ENCODE measurements around the gene MVB12B.

Gene MVB12B

GRCh38 chr9:126498331-126498730 lies 171.7 kb downstream of the MVB12B start:
- Mint-ChIP-seq H3K4me3 (no peak overlapping the region), H3K9me3 (no peaks in the 10 kb centered on the region), H3K27ac (no peak overlapping the region), H3K27me3 (peaks cover 21% of the 10 kb centered on the region), H3K4me1 (peaks cover 32% of the 10 kb centered on the region)
- ATAC-seq (no peak), DNase-seq (no peak)

- H3K27ac Mint-ChIP-seq = no peak overlapping the region
- DNase-seq (peak; percentile 40 to 57), ATAC-seq (peak; percentile 64)
- peak overlapping the region in 1 of 2 donors; percentile 73 for H3K4me3 Mint-ChIP-seq
- no peaks in the 10 kb centered on the region for H3K9me3 Mint-ChIP-seq
- H3K27me3 Mint-ChIP-seq = peaks cover 21% of the 10 kb centered on the region
- peaks cover 32% of the 10 kb centered on the region for H3K4me1 Mint-ChIP-seq
Observed at GRCh38 chr9:126499005-126499910, 172.6 kb downstream of the MVB12B start.

GRCh38 chr9:126499911-126500599 lies 173.4 kb downstream of the MVB12B start:
- H3K4me1 Mint-ChIP-seq = peaks cover 32% of the 10 kb centered on the region
- H3K4me3 Mint-ChIP-seq = peak overlapping the region; percentile 31 to 77
- H3K9me3 Mint-ChIP-seq = no peaks in the 10 kb centered on the region
- peak; percentile 5 for ATAC-seq
- H3K27ac Mint-ChIP-seq = no peak overlapping the region
- no peak for DNase-seq
- H3K27me3 Mint-ChIP-seq = peaks cover 21% of the 10 kb centered on the region

DNA sequence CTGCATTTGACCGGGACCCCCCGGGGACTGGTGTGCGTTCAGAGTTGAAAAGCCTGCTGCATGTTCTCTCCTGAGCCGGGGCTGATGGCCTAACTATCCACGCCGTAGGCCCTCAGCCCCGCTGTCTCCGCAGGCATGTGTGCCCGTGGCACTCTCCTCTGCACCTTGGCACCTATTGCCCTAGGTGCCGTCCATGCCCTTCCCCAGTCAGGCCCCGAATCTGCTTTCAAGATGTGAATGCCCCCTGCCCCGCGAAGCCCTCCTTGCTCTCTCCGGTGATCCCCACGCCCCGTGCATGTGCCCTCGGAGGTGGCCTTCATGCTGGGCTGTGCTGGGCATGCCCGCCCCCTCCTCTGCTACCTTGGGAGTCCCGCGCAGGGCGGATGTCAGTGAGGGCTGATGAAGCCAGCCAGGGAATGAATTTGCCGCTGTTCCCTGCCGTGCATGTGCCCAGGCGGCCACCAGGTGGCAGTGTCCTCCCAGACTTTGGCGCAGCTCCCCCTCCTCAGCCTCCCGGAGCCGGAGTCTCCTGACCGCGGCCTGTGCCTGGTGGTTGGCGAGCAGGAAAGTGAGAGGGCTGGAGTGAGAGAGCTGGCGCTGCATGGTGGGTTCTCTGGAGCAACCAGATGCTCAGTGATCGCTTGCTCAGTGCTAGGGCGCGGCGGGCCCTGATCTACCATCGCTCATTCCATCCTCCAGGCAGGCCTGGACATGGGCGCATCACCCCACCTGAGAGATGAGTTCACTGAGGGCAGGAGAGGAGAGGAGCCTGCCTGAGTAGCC lies 174.2 kb downstream of the MVB12B start:
- peaks cover 21% of the 10 kb centered on the region for H3K27me3 Mint-ChIP-seq
- no peaks in the 10 kb centered on the region for H3K9me3 Mint-ChIP-seq
- H3K4me1 Mint-ChIP-seq = peaks cover 32% of the 10 kb centered on the region
- ATAC-seq = peak; percentile 41
- H3K27ac Mint-ChIP-seq = peak overlapping the region in 1 of 2 donors; percentile 84
- peak; percentile 65 for DNase-seq
- H3K4me3 Mint-ChIP-seq = peak overlapping the region in 1 of 2 donors; percentile 19

- Mint-ChIP-seq H3K9me3 (no peaks in the 10 kb centered on the region), H3K27me3 (peaks cover 21% of the 10 kb centered on the region), H3K4me1 (peaks cover 32% of the 10 kb centered on the region), H3K4me3 (no peak overlapping the region), H3K27ac (peak overlapping the region in 1 of 2 donors; percentile 34)
- DNase-seq = no peak
- no peak for ATAC-seq
Observed at GRCh38 chr9:126501383-126502331, 175.0 kb downstream of the MVB12B start.

- Mint-ChIP-seq H3K27ac (no peak overlapping the region), H3K27me3 (peaks cover 21% of the 10 kb centered on the region), H3K4me3 (no peak overlapping the region), H3K9me3 (no peaks in the 10 kb centered on the region), H3K4me1 (peaks cover 32% of the 10 kb centered on the region)
- ATAC-seq = no peak
- no peak for DNase-seq
Observed at GRCh38 chr9:126502417-126503332, 176.0 kb downstream of the MVB12B start.

DNA sequence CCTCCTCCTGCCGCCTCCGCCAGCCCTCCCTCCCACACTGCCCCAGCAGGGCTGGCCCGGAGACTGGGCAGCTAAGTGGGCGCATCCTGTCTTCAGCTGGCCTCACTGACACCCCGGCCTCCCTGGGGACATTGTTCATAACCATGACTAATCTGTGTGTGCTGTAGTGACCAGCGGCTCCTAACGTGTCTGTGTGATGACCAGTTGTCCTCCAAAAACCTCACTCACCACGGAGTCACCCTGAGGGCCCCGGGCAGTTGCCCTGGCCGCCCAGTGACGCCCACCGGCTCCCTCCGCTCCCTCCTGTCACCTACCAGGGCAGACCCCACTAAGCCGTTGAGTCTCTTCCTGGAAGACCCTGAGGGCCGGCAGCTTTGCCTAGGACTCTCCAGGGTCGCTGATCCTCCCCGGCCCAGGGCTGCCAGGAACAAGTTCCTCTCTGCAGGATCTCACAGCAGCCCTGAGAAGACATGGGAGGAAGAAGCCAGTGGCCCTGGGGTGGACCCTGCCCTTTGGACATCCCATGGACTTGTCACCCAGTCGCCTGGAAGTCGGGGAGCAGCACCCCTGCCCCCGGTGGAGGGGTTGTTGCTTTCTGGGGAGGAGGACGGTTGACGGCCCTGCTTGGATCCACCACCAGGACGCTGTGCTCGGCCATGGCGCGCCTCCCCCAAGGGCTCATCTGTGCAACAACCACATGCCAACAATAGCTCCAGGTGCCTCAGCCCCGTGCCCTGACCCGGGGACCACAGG lies 176.9 kb downstream of the MVB12B start:
- DNase-seq (no peak), ATAC-seq (no peak)
- H3K4me1 Mint-ChIP-seq = peaks cover 29% of the 10 kb centered on the region
- H3K4me3 Mint-ChIP-seq = no peak overlapping the region
- H3K9me3 Mint-ChIP-seq = no peaks in the 10 kb centered on the region
- H3K27ac Mint-ChIP-seq = no peak overlapping the region
- peaks cover 21% of the 10 kb centered on the region for H3K27me3 Mint-ChIP-seq

DNA sequence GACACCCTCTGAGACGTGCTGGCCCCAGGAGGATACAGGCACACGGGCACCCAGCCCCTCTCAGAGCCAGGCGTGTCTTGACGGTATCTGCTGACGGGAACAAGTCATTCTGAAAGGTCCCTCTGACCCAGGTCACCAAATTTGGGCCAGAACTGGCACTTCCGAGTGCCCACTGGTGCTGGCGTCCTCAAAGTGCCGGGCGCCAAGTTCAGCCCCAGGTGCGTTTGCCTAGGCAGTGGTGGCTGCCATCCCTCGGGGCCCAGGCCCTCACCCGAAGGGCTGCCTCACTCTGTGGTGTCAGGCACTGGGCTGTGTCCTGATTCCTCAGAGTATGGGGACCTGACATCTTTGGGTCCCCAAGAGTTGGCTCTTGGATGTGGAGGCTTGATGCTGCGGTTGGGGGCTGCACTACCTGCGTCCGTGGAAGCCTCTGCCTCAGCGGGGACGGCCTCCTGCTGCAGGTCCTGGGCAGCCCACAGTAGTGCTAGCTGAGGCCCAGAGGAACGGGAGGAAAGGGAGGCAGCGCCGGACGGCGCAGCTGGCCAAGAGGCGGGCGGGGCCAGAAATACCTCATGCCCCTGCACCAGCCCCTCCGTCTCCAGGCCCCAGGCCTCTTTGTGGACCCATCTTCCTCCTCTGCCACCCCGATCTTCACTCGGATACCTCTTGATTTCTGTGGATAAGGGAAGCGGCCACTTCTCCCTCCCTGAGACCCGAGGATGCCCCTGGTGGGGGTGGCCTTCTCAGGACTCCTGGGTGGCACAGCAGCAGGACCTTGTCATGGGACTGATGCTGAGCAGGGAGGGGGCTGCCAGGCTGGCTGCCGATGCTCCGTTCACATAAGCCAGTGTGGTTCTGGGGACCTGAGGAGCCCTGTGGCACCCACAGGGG lies 177.7 kb downstream of the MVB12B start:
- ATAC-seq (no peak), DNase-seq (no peak)
- no peaks in the 10 kb centered on the region for H3K9me3 Mint-ChIP-seq
- no peak overlapping the region for H3K27ac Mint-ChIP-seq
- H3K4me1 Mint-ChIP-seq = peaks cover 20% of the 10 kb centered on the region
- H3K27me3 Mint-ChIP-seq = peaks cover 22% of the 10 kb centered on the region
- no peak overlapping the region for H3K4me3 Mint-ChIP-seq

DNA sequence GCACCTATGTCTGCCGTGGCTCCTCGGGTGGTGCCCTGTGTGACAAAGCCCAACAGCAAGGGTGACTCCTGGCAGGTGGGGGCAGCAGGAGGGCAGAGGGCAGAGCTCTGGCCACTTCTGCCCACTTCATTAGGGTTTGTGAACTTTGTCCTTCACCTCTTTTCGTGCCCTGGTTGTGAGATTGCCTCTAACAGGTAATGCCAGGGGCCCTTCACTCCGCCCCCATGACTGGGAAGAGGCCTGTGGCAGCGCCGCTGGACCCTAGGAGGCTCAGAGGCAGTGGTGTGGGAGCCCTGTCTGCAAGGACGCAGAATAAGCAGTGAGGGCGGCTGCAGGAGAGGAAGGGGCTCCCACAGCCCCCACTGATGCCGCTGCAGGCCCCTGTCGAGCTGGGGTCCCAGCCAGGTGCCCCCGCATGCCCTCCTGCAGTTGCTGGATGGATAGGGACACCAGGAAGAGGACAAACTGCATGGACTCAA lies 178.4 kb downstream of the MVB12B start:
- H3K27ac Mint-ChIP-seq = no peak overlapping the region
- DNase-seq (no peak), ATAC-seq (no peak)
- no peak overlapping the region for H3K4me3 Mint-ChIP-seq
- peaks cover 14% of the 10 kb centered on the region for H3K4me1 Mint-ChIP-seq
- H3K27me3 Mint-ChIP-seq = peaks cover 22% of the 10 kb centered on the region
- no peaks in the 10 kb centered on the region for H3K9me3 Mint-ChIP-seq

GRCh38 chr9:126505697-126506346 lies 179.2 kb downstream of the MVB12B start:
- no peak overlapping the region for H3K4me3 Mint-ChIP-seq
- H3K27ac Mint-ChIP-seq = peak overlapping the region in 1 of 2 donors; percentile 82
- peaks cover 6% of the 10 kb centered on the region for H3K4me1 Mint-ChIP-seq
- ATAC-seq = no peak
- H3K9me3 Mint-ChIP-seq = no peaks in the 10 kb centered on the region
- H3K27me3 Mint-ChIP-seq = peaks cover 19% of the 10 kb centered on the region
- DNase-seq = no peak

DNA sequence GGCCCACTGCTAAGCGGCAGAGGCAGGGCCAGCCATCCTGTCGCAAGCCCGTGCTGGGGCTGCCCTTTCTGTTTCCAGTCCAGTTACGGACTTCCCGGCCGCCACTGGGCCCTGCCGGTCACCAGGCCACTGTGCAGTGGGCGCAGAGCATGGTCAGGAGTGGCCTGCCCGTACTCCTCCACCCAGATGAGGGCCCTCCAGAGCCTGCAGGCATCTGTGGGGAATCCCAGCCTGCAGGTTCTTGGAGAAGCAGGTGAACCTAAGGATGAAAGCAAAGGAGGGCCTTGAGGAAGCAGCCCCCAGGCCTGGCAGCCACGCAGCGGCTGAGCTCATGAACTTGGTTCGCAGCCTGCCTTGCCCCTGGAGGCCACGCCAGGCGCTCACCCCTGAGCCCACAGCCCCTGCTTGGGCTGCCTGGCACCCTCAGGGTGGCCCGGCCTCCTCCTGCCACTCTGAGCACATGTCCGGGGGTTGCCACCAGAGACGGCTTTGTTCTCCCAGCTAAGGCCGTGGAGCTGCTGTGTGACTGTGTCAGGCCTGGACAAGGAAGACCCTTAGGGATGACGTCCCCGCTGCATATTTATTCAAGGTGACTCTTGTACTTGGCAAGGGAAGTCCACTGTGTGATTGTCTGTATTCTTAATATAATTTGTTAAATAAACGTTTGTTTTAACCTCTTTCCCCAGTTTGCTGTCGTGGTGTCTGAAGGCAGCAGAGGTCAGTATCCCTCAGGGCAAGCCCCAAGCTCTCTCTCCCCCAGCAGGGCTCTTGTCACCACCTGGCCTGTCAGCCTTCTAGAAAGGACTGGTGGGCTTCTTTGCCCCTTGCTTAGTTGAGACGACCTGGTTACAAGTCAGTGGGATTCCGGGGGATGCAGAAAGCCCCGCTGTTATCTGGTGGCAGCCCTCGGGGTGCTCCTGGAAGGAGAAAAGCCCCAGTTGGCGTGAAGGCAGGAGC lies 180.0 kb downstream of the MVB12B start:
- H3K4me1 Mint-ChIP-seq = no peaks in the 10 kb centered on the region

More for the DNA sequence above, 180.0 kb downstream of the MVB12B start:
- H3K4me3 Mint-ChIP-seq = no peak overlapping the region
- ATAC-seq (no peak), DNase-seq (no peak)
- no peaks in the 10 kb centered on the region for H3K9me3 Mint-ChIP-seq
- peaks cover 24% of the 10 kb centered on the region for H3K27me3 Mint-ChIP-seq
- no peak overlapping the region for H3K27ac Mint-ChIP-seq
